Endothelial cell (in vitro differentiated cells): ENCODE data around the gene CPED1. TPM values are rescaled to one million over a fixed set of nuclear protein-coding genes. Genes with fewer than 3 reads are reported as not detected.

ENCODE experiments used
- DNase-seq: peaks from one replicate; pipeline ENCODE4 v3.0.0; 2021; ENCODE audit warnings: low spot score
- H3K27ac Mint-ChIP-seq: one replicate; pipeline ENCODE4 v1.8.0; 2021; ENCODE audit warnings: mixed read lengths, inconsistent platforms; ENCODE audit not compliant: unreplicated experiment
- H3K27me3 Mint-ChIP-seq: one replicate; pipeline ENCODE4 v1.8.0; 2021; ENCODE audit warnings: mild to moderate bottlenecking, moderate library complexity, mixed read lengths, inconsistent platforms; ENCODE audit not compliant: unreplicated experiment
- H3K36me3 Mint-ChIP-seq: one replicate; pipeline ENCODE4 v1.8.0; 2021; ENCODE audit warnings: mild to moderate bottlenecking, low read depth, mixed read lengths, inconsistent platforms; ENCODE audit not compliant: unreplicated experiment
- H3K4me1 Mint-ChIP-seq: one replicate; pipeline ENCODE4 v1.8.0; 2021; ENCODE audit warnings: mild to moderate bottlenecking, mixed read lengths, inconsistent platforms; ENCODE audit not compliant: unreplicated experiment
- H3K4me3 Mint-ChIP-seq: one replicate; pipeline ENCODE4 v1.8.0; 2021; ENCODE audit warnings: mild to moderate bottlenecking, mixed read lengths, inconsistent platforms; ENCODE audit not compliant: unreplicated experiment
- H3K9me3 Mint-ChIP-seq: one replicate; pipeline ENCODE4 v1.8.0; 2021; ENCODE audit warnings: mixed read lengths, inconsistent platforms; ENCODE audit not compliant: unreplicated experiment
- CTCF ChIP-seq: fragments of 200-600 bp; sonication (generic); IDR thresholded peaks from one replicate; pipeline ENCODE4 v1.5.0; 2021; ENCODE audit warnings: antibody characterized with exemption; ENCODE audit not compliant: unreplicated experiment
- total RNA-seq: library from RNA; stranded (reverse); fragmentation: NEBNext Ultra II Directional; extraction: Animal tissue kit (Norgen Biotek cat#: 25700); gene quantifications from one replicate; pipeline ENCODE4 v1.2.1, GENCODE V29; 2021; ENCODE audit not compliant: unreplicated experiment

The CPED1 gene
- total RNA-seq, 1 donor from 2014 or later = 1.8 TPM

- H3K4me3 Mint-ChIP-seq = no peak overlapping the region
- TF ChIP-seq CTCF = no peak
- H3K4me1 Mint-ChIP-seq = peaks cover 19% of the 10 kb centered on the region
- no peaks in the 10 kb centered on the region for H3K36me3 Mint-ChIP-seq
- no peak for DNase-seq
- no peaks in the 10 kb centered on the region for H3K27me3 Mint-ChIP-seq
- no peaks in the 10 kb centered on the region for H3K9me3 Mint-ChIP-seq
- no peak overlapping the region for H3K27ac Mint-ChIP-seq
Measured at GRCh38 chr7:121042899-121043298, 54.4 kb downstream of the CPED1 start.

DNA sequence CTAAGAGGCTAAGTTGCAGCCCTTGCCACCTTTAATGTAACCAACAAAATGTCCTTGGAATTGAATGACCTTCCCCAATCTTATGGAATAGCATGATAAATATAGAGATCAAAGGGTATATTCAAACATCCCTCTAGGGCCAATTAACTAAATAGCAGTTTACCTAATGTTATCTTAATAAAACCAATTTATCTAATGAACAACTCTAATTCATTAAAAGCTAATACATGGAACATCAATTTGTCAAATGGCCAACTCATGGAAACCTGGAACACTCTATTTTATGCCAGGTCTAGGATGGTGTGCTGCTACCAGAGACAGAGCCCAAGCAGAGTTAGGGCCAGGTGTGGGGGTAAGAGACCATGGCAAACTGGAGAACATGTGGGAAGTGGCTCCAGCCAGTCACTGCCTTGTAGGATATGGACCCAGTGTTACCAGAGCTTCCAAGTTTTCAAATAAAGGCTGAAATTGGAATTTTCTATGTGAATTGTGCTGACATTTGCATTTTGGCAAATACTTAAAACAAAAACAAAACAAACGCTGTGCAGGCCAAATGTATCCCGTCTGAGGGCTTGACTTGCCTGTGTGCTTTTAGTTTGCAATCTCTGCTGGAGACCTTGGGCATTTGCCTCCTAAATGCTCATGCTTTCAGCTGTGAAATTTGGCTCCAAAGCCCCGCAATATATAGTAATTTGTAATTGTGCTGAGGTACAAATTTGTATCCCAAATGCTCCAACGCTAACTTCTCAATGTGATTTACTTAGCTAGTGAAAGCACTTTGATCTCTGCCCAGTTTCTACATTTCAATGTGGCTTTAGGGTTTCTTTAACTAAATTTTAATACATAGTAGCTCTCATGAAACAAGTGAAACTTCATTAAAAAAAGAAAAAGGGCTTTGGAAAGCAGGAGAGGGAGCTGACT is 55.1 kb downstream of the CPED1 start:
- H3K27ac Mint-ChIP-seq = no peak overlapping the region
- H3K9me3 Mint-ChIP-seq = no peaks in the 10 kb centered on the region
- no peak for TF ChIP-seq CTCF
- peaks cover 18% of the 10 kb centered on the region for H3K4me1 Mint-ChIP-seq
- H3K27me3 Mint-ChIP-seq = no peaks in the 10 kb centered on the region
- no peak for DNase-seq
- no peaks in the 10 kb centered on the region for H3K36me3 Mint-ChIP-seq
- no peak overlapping the region for H3K4me3 Mint-ChIP-seq

- DNase-seq = no peak
- Mint-ChIP-seq H3K36me3 (no peaks in the 10 kb centered on the region), H3K27me3 (no peaks in the 10 kb centered on the region), H3K9me3 (no peaks in the 10 kb centered on the region), H3K4me1 (peaks cover 17% of the 10 kb centered on the region), H3K4me3 (no peak overlapping the region), H3K27ac (no peak overlapping the region)
- TF ChIP-seq CTCF = no peak
Measured at GRCh38 chr7:121045090-121045489, 56.6 kb downstream of the CPED1 start.

DNA sequence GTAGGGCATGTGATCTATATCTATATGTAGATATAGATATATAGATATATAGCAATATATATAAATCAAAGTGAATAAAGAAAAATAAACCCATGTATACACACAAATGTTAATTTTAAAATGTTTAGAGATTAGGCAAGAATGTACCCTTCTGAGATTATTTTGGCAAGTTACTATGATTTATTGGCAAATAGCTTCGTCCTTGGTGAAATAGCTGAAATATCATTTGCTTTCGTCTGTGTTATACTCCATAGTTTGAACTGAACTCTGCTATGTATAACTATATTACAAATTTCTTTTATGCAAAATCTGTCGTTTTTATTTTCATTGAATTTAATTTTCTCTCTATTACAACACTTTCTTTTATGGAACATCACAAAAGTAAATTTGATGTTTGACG is 57.5 kb downstream of the CPED1 start:
- Mint-ChIP-seq H3K36me3 (no peaks in the 10 kb centered on the region), H3K27me3 (no peaks in the 10 kb centered on the region), H3K27ac (no peak overlapping the region), H3K9me3 (no peaks in the 10 kb centered on the region), H3K4me3 (no peak overlapping the region), H3K4me1 (peaks cover 18% of the 10 kb centered on the region)
- no peak for TF ChIP-seq CTCF
- no peak for DNase-seq

DNA sequence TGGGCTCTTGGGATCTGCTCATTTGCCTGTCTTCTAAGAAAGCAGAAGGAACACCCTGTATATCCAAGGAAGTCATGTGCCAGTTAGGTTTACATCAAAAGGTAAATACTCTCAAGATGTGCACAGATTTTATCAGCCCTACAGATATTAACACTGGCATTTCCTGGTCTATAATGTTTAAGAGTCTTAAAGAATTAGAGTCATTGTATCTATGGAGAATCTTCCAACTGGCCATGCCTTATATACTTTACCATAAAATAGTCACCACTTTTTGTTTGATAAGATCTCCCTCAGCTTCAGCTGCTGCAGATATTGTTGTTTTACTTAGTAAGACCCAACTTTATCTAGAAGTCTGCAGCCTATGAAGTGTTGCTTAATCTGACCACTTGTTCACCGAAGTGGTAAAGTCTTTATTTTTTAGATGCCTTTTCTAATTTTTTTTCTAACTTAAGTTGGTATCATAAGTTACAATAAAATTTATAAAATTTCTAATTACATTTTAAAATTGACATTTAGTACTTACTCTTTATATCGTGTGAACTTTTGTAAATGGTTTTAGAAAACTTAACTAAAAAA is 58.5 kb downstream of the CPED1 start:
- no peaks in the 10 kb centered on the region for H3K27me3 Mint-ChIP-seq
- H3K4me1 Mint-ChIP-seq = peaks cover 10% of the 10 kb centered on the region
- DNase-seq = no peak
- no peak overlapping the region for H3K4me3 Mint-ChIP-seq
- H3K27ac Mint-ChIP-seq = no peak overlapping the region
- no peaks in the 10 kb centered on the region for H3K36me3 Mint-ChIP-seq
- no peaks in the 10 kb centered on the region for H3K9me3 Mint-ChIP-seq
- TF ChIP-seq CTCF = no peak
